ENCODE data around the gene GCH1.
"Not testable (repeated sequence)": the region's sequence is repeated elsewhere in the genome, so short reads cannot be mapped to it uniquely, and the experiment has no call there.

GCH1 gene

GRCh38 chr14:54929556-54929955 is 26.9 kb upstream of the GCH1 start:
- TF ChIP-seq CTCF (IDR thresholded peaks at IDR 0.05; ENCODE audit: insufficient read depth, low read length, missing control alignments), result no peak
- no peak overlapping the region for H3K4me3 ChIP-seq (ENCODE audit: low read depth, low read length)
- ChIA-PET CTCF (interaction anchor here (1.0 kb wide), 1 partner anchor 9 kb away, joined by 4 read pairs; no protein-coding TSS in a partner anchor), POLR2A (no interaction called here)
- no peak for DNase-seq (ENCODE audit: low read depth, low spot score)

DNA sequence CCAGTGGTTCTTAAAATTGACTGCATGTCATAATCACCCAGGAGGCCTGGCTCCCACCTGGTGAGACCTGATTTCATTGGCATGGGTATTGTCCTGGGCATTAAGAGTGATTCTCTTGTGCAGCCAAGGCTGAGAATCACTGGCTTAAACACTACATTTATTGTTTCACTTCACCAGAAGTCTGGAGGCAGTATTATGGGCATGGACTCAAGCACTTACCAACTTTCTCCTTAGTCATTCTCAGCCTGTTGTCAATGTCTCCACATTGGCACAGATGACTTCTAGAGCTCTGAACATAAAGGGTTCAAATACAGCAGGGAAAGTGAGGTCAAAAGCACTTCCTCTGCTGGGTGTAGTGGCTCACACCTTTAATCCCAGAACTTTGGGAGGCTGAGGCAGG is 25.6 kb upstream of the GCH1 start:
- ChIA-PET POLR2A (no interaction called here), CTCF (no interaction called here)
- no peak for TF ChIP-seq CTCF (IDR thresholded peaks at IDR 0.05; ENCODE audit: insufficient read depth, low read length, missing control alignments)
- DNase-seq (ENCODE audit: low read depth, low spot score), result no peak
- H3K4me3 ChIP-seq (ENCODE audit: low read depth, low read length), result no peak overlapping the region

DNA sequence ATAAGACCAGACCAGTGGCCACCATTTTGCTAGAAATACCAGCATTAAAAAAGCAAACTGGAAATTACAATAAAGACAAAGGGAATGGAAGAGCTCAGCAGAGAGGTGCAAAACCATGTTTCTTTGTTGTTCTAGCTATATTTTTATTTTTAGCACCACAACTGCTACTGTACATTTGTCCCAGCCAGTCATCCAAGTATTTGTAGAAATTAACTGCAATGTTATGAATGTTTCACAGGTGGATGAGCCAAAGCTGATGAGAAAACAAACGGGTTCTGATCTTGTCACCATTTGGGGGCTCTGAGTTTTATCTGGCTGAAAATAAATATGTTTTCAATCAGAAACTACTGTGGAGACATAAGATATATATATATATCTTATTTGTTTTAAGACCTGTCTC is 24.9 kb upstream of the GCH1 start:
- DNase-seq (ENCODE audit: low read depth, low spot score), result no peak
- CTCF ChIA-PET, result interaction anchor here (1.3 kb wide), 1 partner anchor 20 kb away, joined by 3 read pairs; no protein-coding TSS in a partner anchor
- H3K4me3 ChIP-seq (ENCODE audit: low read depth, low read length), result no peak overlapping the region
- no peak for TF ChIP-seq CTCF (IDR thresholded peaks at IDR 0.05; ENCODE audit: insufficient read depth, low read length, missing control alignments)
- POLR2A ChIA-PET, result no interaction called here

DNA sequence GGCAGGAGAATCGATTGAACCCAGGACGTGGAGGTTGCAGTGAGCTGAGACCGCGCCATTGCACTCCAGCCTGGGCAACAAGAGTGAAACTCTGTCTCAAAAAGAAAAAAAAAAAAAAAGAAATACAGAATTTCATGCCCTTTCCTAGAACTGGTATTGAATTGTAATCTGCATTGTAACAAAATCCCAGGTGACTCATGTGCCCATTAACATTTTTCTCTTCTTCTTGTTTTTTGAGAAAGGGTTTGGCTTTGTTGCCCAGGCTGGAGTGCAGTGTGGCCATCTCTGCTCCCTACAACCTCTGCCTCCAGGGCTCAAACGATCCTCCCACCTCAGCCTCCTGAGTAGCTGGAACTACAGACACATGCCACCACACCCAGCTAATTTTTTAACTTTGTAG is 23.9 kb upstream of the GCH1 start:
- DNase-seq (ENCODE audit: low read depth, low spot score); POLR2A ChIA-PET; H3K4me3 ChIP-seq (ENCODE audit: low read depth, low read length): not testable (repeated sequence)
- CTCF ChIA-PET, result interaction anchor here (1.3 kb wide), 1 partner anchor 19 kb away, joined by 3 read pairs; no protein-coding TSS in a partner anchor

- CTCF ChIA-PET, result no interaction called here
- no peak for TF ChIP-seq CTCF (IDR thresholded peaks at IDR 0.05; ENCODE audit: insufficient read depth, low read length, missing control alignments)
- no peak for DNase-seq (ENCODE audit: low read depth, low spot score)
- no peak overlapping the region for H3K4me3 ChIP-seq (ENCODE audit: low read depth, low read length)
- POLR2A ChIA-PET, result no interaction called here
Observed at GRCh38 chr14:54922598-54922997, 20.0 kb upstream of the GCH1 start.

- POLR2A ChIA-PET, result no interaction called here
- TF ChIP-seq CTCF (IDR thresholded peaks at IDR 0.05; ENCODE audit: insufficient read depth, low read length, missing control alignments), result no peak
- CTCF ChIA-PET, result interaction anchor here (1.0 kb wide), 1 partner anchor 10 kb away, joined by 4 read pairs; no protein-coding TSS in a partner anchor
- DNase-seq (ENCODE audit: low read depth, low spot score), result no peak
- H3K4me3 ChIP-seq (ENCODE audit: low read depth, low read length), result no peak overlapping the region
Observed at GRCh38 chr14:54920052-54920451, 17.4 kb upstream of the GCH1 start.

- CTCF ChIA-PET, result no interaction called here
Observed at GRCh38 chr14:54919330-54919729, 16.7 kb upstream of the GCH1 start.

More at GRCh38 chr14:54919330-54919729, 16.7 kb upstream of the GCH1 start:
- POLR2A ChIA-PET, result no interaction called here
- no peak overlapping the region for H3K4me3 ChIP-seq (ENCODE audit: low read depth, low read length)
- DNase-seq (ENCODE audit: low read depth, low spot score), result no peak
- no peak for TF ChIP-seq CTCF (IDR thresholded peaks at IDR 0.05; ENCODE audit: insufficient read depth, low read length, missing control alignments)

Measured in AG04449 (cell line).